ENCODE data around the gene ANKRD6.

GRCh38 chr6:89471287-89471867 lies 38.4 kb downstream of the ANKRD6 start:
- TF ChIP-seq FOXM1 (IDR thresholded peaks at IDR 0.05; ENCODE audit: borderline replicate concordance) (no peak), BHLHE40 (IDR thresholded peaks at IDR 0.05; ENCODE audit: borderline replicate concordance) (no peak), ZNF384 (IDR thresholded peaks at IDR 0.05) (no peak), FOXK2 (IDR thresholded peaks at IDR 0.05) (no peak), SP1 (IDR thresholded peaks at IDR 0.05) (no peak), ELF4 (IDR thresholded peaks at IDR 0.05) (no peak), NFRKB (IDR thresholded peaks at IDR 0.05) (no peak), PKNOX1 (IDR thresholded peaks at IDR 0.05) (no peak), HDGF (IDR thresholded peaks at IDR 0.05; ENCODE audit: borderline replicate concordance) (no peak), CTBP1 (IDR thresholded peaks at IDR 0.05; ENCODE audit: borderline replicate concordance) (no peak), FOXA1 (IDR thresholded peaks at IDR 0.05) (no peak), SUZ12 (IDR thresholded peaks at IDR 0.05) (no peak)
